ENCODE results near the gene OGFOD3.

GRCh38 chr17:82370471-82371332 is 47.7 kb downstream of the OGFOD3 start:
- TF ChIP-seq POLR2AphosphoS5 (IDR thresholded peaks at IDR 0.05): no peak
- no peak for TF ChIP-seq CTCF (IDR thresholded peaks at IDR 0.05)

Data from suprapubic skin (tissue), 3 donors.